Articular chondrocyte of knee joint (primary cell): ENCODE results near the gene LIMK1. TPM values are rescaled to one million over a fixed set of nuclear protein-coding genes. Genes with fewer than 3 reads are reported as not detected.

Source experiments
- total RNA-seq: library from RNA; depleted of rRNA; stranded (reverse); fragments of >200 nt; gene quantifications from 2 replicates; pipeline ENCODE4 v1.2.3, GENCODE V29; 2012

Gene LIMK1
- total RNA-seq: 15.6 and 18.3 TPM in 2 replicates

GRCh38 chr7:74083117-74083876 is at the start of gene LIMK1:
LIMK1 (plus strand) TSS chr7:74083804; CDS start chr7:74083991, 187 bp downstream.

Other genes starting within 250 kb of the LIMK1 start
- 3.7 and 11.5 TPM in 2 replicates for gene METTL27, start 241.3 kb upstream of the LIMK1 start, total RNA-seq
- not detected in 2 replicates for gene TMEM270, start 222.6 kb upstream of the LIMK1 start, total RNA-seq
- gene ELN, start 55.6 kb upstream of the LIMK1 start, total RNA-seq: 198 TPM in 2 replicates
- gene EIF4H, start 90.6 kb downstream of the LIMK1 start, total RNA-seq: 269 and 293 TPM in 2 replicates
- 0.26 TPM in 1 of 2 replicates, not detected in the other for gene LAT2, start 126.2 kb downstream of the LIMK1 start, total RNA-seq
- 14.4 and 15.9 TPM in 2 replicates for gene RFC2, start 170.6 kb downstream of the LIMK1 start, total RNA-seq
- gene CLIP2, start 205.6 kb downstream of the LIMK1 start, total RNA-seq: 32.1 and 36.5 TPM in 2 replicates